Measurements from ENCODE around the gene CWC15. TPM values are rescaled to one million over a fixed set of nuclear protein-coding genes. Genes with fewer than 3 reads are reported as not detected.

Gene CWC15
- total and polyA plus RNA-seq, 2 donors (not counting 3 experiments of a cell fraction or from before 2014, with no cell fraction given), result 16.9 to 72.0 TPM

DNA sequence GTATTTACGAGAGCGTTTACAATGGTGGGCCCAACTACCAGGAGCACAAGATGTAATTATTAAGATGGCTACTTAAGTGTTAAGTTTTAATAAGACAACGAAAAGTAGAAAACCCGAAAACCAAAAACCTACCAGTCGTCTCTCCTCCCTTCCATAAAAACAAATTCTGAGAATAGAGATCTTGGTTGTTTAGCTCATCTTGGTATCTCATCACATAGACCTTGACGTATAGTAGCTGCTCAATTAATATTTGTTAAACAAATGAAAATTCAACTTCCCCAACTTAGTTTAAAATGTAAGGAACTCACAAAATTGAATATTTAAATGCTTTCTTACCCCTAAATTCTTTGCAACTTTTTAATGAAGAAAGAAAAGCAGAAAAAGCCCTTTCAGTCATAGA, 822 bp upstream of the CWC15 start:
- H4K20me1 ChIP-seq (replicated peaks; ENCODE audit: control insufficient read depth, extremely low read depth, insufficient read depth, low read length), result no peaks in the 10 kb centered on the region
- BruUV-seq (replicated peaks), result no TSS peak
- H3K36me3 ChIP-seq (ENCODE audit: control insufficient read depth in 2 of 2, extremely low read depth in 1 of 2, insufficient read depth in 2 of 2, low read length in 2 of 2), result peaks cover 6 to 9% of the 10 kb centered on the region in 2 experiments
- peak; percentile 17 for DNase-seq (ENCODE audit: low read depth, low spot score)
- no peaks in the 10 kb centered on the region for H3K9me3 ChIP-seq (replicated peaks; ENCODE audit: control insufficient read depth, insufficient read depth, low read length)
- peak overlapping the region; percentile 94 for H3K9ac ChIP-seq (replicated peaks; ENCODE audit: extremely low read depth, insufficient read depth, low read length)
- H3K79me2 ChIP-seq (ENCODE audit: control insufficient read depth, insufficient read depth, low read length), result peaks cover 20% of the 10 kb centered on the region
- POLR2A ChIA-PET, result no interaction called here
- no peak for TF ChIP-seq GATA2 (IDR thresholded peaks at IDR 0.05; ENCODE audit: insufficient read depth, insufficient read length, low read depth, low read length)
- TF ChIP-seq POLR2A (IDR thresholded peaks at IDR 0.05; ENCODE audit: low read depth, low read length), result no peak
- TF ChIP-seq EZH2 (IDR thresholded peaks at IDR 0.05; ENCODE audit: borderline replicate concordance, low read depth, low read length, severe bottlenecking), result no peak
- no peak for TF ChIP-seq FOS (IDR thresholded peaks at IDR 0.05; ENCODE audit: borderline replicate concordance, insufficient read depth, low read length)
- TF ChIP-seq JUN (IDR thresholded peaks at IDR 0.05; ENCODE audit: borderline replicate concordance, insufficient read depth, insufficient read length, low read depth), result no peak
- TF ChIP-seq MYC (IDR thresholded peaks at IDR 0.05; ENCODE audit: low read depth, low read length), result no peak
- TF ChIP-seq, protein P1, sequence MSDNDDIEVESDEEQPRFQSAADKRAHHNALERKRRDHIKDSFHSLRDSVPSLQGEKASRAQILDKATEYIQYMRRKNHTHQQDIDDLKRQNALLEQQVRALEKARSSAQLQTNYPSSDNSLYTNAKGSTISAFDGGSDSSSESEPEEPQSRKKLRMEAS (IDR thresholded peaks at IDR 0.05; ENCODE audit: insufficient read depth, insufficient read length), result no peak
- dilution Hi-C loops (cut with MboI; ENCODE audit: extremely low pct_ligation_motif_present, low sequenced_read_pairs), result no loop called here
- peak overlapping the region; percentile 70 for H3K4me2 ChIP-seq (ENCODE audit: insufficient read depth, low read length)
- H3K4me3 ChIP-seq (replicated peaks in 1 of 3; ENCODE audit: insufficient read depth in 1 of 3, low read depth in 1 of 3, low read length in 3 of 3), result peak overlapping the region; percentile 77 to 94 (median 92)
- peak overlapping the region; percentile 95 for H2AFZ ChIP-seq (ENCODE audit: low read depth, low read length)
- FAIRE-seq, result no peak
- H3K27me3 ChIP-seq (ENCODE audit: control insufficient read depth in 2 of 2, insufficient read depth in 2 of 2, low read length in 2 of 2), result no peaks in the 10 kb centered on the region
- no peaks in the 10 kb centered on the region for H3K9me1 ChIP-seq (replicated peaks; ENCODE audit: control insufficient read depth, extremely low read depth, insufficient read depth, low read length)
- intact Hi-C loops (cut with micrococcal nuclease), result loop anchor here (5.0 kb wide), 2 partner anchors 207 to 1453 kb away; partner anchors contain the start of gene AMOTL1
- CTCF ChIA-PET, result interaction anchor here (0.6 to 1.6 kb wide), 3 partner anchors 176 to 731 kb away, joined by 3 to 7 read pairs (median 3); no protein-coding TSS in a partner anchor
- peaks cover 9% of the 10 kb centered on the region for H3K4me1 ChIP-seq (ENCODE audit: control insufficient read depth, extremely low read depth, insufficient read depth, low read length)
- H3K27ac ChIP-seq (ENCODE audit: insufficient read depth, low read depth, low read length), result no peak overlapping the region

DNA sequence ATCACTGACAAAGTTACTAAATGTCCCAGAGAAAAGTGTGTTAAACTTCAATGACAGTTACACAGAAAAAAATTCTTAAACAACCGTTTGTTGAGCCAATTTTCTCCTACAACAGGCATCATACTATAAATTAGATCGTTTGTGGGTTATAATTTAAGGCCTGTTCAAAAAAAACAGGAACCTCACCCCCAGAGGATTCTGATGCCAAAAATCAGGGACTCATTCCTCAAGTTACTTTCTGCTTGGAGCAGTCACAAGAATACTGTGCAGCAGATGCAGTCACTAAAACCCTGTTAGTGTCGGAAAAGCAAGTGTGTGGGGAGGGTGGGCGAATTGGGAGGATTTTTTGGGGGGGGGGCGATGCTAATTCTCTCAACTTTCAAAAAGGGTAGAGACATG, 657 bp downstream of the CWC15 start:
- ChIA-PET POLR2A (interaction anchor here (0.6 to 1.2 kb wide), 4 partner anchors 38 to 177 kb away, joined by 3 to 7 read pairs (median 4); partner anchors contain the start of gene SRSF8), CTCF (interaction anchor here (1.0 to 1.6 kb wide), 7 partner anchors 11 to 1454 kb away, joined by 3 to 7 read pairs (median 5); partner anchors contain the start of gene SRSF8)
- Histone ChIP-seq H3K79me2 (ENCODE audit: control insufficient read depth, insufficient read depth, low read length) (peaks cover 20% of the 10 kb centered on the region), H2AFZ (ENCODE audit: low read depth, low read length) (no peak overlapping the region), H3K9me3 (replicated peaks; ENCODE audit: control insufficient read depth, insufficient read depth, low read length) (no peaks in the 10 kb centered on the region), H3K36me3 (ENCODE audit: control insufficient read depth in 2 of 2, extremely low read depth in 1 of 2, insufficient read depth in 2 of 2, low read length in 2 of 2) (peaks cover 9 to 19% of the 10 kb centered on the region in 2 experiments), H3K9ac (replicated peaks; ENCODE audit: extremely low read depth, insufficient read depth, low read length) (peak overlapping the region; percentile 94), H3K9me1 (replicated peaks; ENCODE audit: control insufficient read depth, extremely low read depth, insufficient read depth, low read length) (no peaks in the 10 kb centered on the region), H4K20me1 (replicated peaks; ENCODE audit: control insufficient read depth, extremely low read depth, insufficient read depth, low read length) (no peaks in the 10 kb centered on the region), H3K4me2 (ENCODE audit: insufficient read depth, low read length) (peak overlapping the region; percentile 82), H3K4me1 (ENCODE audit: control insufficient read depth, extremely low read depth, insufficient read depth, low read length) (peaks cover 9% of the 10 kb centered on the region), H3K27me3 (ENCODE audit: control insufficient read depth in 2 of 2, insufficient read depth in 2 of 2, low read length in 2 of 2) (no peaks in the 10 kb centered on the region), H3K27ac (ENCODE audit: insufficient read depth, low read depth, low read length) (no peak overlapping the region), H3K4me3 (replicated peaks in 1 of 3; ENCODE audit: insufficient read depth in 1 of 3, low read depth in 1 of 3, low read length in 3 of 3) (peak overlapping the region; percentile 77 to 94 (median 92))
- BruUV-seq (replicated peaks), result no TSS peak
- TF ChIP-seq EZH2 (IDR thresholded peaks at IDR 0.05; ENCODE audit: borderline replicate concordance, low read depth, low read length, severe bottlenecking), result no peak
- TF ChIP-seq JUN (IDR thresholded peaks at IDR 0.05; ENCODE audit: borderline replicate concordance, insufficient read depth, insufficient read length, low read depth), result no peak
- TF ChIP-seq MYC (IDR thresholded peaks at IDR 0.05; ENCODE audit: low read depth, low read length), result no peak
- TF ChIP-seq GATA2 (IDR thresholded peaks at IDR 0.05; ENCODE audit: insufficient read depth, insufficient read length, low read depth, low read length), result no peak
- FAIRE-seq (no peak), DNase-seq (ENCODE audit: low read depth, low spot score) (no peak)
- dilution Hi-C loops (cut with MboI; ENCODE audit: extremely low pct_ligation_motif_present, low sequenced_read_pairs), result no loop called here
- intact Hi-C loops (cut with micrococcal nuclease), result loop anchor here (1.0 to 5.0 kb wide), 10 partner anchors 38 to 1455 kb away; partner anchors contain the start of genes AMOTL1 and CEP57

Measured in endothelial cell of umbilical vein (primary cell).